B cell (primary cell): ENCODE results near the gene RBM19. TPM values are rescaled to one million over a fixed set of nuclear protein-coding genes. Genes with fewer than 3 reads are reported as not detected.

Source experiments
- ATAC-seq: fragments of 200-7000 bp; cut with Tn5 transposase; one replicate; pipeline ENCODE4 v1.10.0; 2021; ENCODE audit warnings: low read depth, mild to moderate bottlenecking, moderate number of reproducible peaks, moderate library complexity
- CTCF ChIA-PET: fragments of 350-600 bp; sonication (Branson Sonifier 250); formaldehyde crosslinking; loops from one replicate; lab custom pipeline; 2021; ENCODE audit warnings: antibody characterized with exemption, inconsistent platforms; lab: Charles Lee
- POLR2A ChIA-PET: fragments of 350-600 bp; sonication (Branson Sonifier 250); formaldehyde crosslinking; loops from one replicate; lab custom pipeline; 2021; ENCODE audit warnings: antibody characterized with exemption; lab: Charles Lee
- DNase-seq: peaks from one replicate; pipeline ENCODE4 v3.0.0; 2013
- H2AFZ ChIP-seq: 2 replicates; pipeline ENCODE4 v1.6.1; 2012; ENCODE audit warnings: mild to moderate bottlenecking, low read depth, low read length; ENCODE audit not compliant: insufficient read depth, poor library complexity, severe bottlenecking
- H3K27ac ChIP-seq, 2 donors: 1 replicate in 1 of 2; 2 replicates in 1 of 2; pipeline ENCODE4 v1.5.1; 2012 to 2013; ENCODE audit warnings: low read length in 2 of 2, mild to moderate bottlenecking in 2 of 2, moderate library complexity in 1 of 2
- H3K27me3 ChIP-seq, 4 experiments: fragments of 200-600 bp in 1 of 4; sonication (generic) in 1 of 4; replicated peaks in 1 of 4; 1 replicate in 2 of 4; 2 replicates in 2 of 4; pipeline versions ENCODE4 v1.6.1 to v1.7.0; 2013 to 2016; ENCODE audit warnings: low read length in 3 of 4, mild to moderate bottlenecking in 2 of 4, mixed read lengths in 1 of 4, moderate library complexity in 1 of 4; ENCODE audit not compliant: insufficient read depth in 4 of 4, control insufficient read depth in 3 of 4; ENCODE audit errors: control extremely low read depth in 1 of 4
- H3K36me3 ChIP-seq, 2 experiments: replicated peaks in 1 of 2; 1 replicate in 1 of 2; 2 replicates in 1 of 2; pipeline versions ENCODE4 v1.6.1 to v1.7.1; 2013; ENCODE audit warnings: low read length in 1 of 2; ENCODE audit not compliant: insufficient read depth in 2 of 2, control insufficient read depth in 1 of 2; ENCODE audit errors: control extremely low read depth in 1 of 2, extremely low read depth in 1 of 2
- H3K4me1 ChIP-seq, 2 donors: fragments of 200-600 bp in 1 of 2; sonication (generic) in 1 of 2; 1 replicate in 1 of 2; 2 replicates in 1 of 2; pipeline versions ENCODE4 v1.5.1 to v1.6.1; 2013 to 2017; ENCODE audit warnings: low read length in 2 of 2; ENCODE audit not compliant: control insufficient read depth in 2 of 2, insufficient read depth in 2 of 2
- H3K4me2 ChIP-seq: replicated peaks from 2 replicates; pipeline ENCODE3; 2012; ENCODE audit warnings: mild to moderate bottlenecking, low read depth, low read length; ENCODE audit not compliant: poor library complexity, severe bottlenecking
- H3K4me3 ChIP-seq, 5 experiments: fragments of 200-600 bp in 1 of 5; sonication (generic) in 1 of 5; 1 replicate in 3 of 5; 2 replicates in 2 of 5; pipeline versions ENCODE4 v1.5.1 to v1.7.0; 2011 to 2016; ENCODE audit warnings: low read length in 4 of 5, mild to moderate bottlenecking in 4 of 5, low read depth in 2 of 5, control low read depth in 1 of 5, moderate library complexity in 1 of 5; ENCODE audit not compliant: insufficient read depth in 1 of 5; ENCODE audit errors: control extremely low read depth in 1 of 5, extremely low read depth in 1 of 5
- H3K79me2 ChIP-seq: fragments of 200-600 bp; sonication (generic); one replicate; pipeline ENCODE4 v1.6.0; 2016; ENCODE audit warnings: low read length; ENCODE audit not compliant: control insufficient read depth, insufficient read depth
- H3K9ac ChIP-seq: fragments of 200-600 bp; sonication (generic); 2 replicates; pipeline ENCODE4 v1.6.1; 2017; ENCODE audit warnings: mild to moderate bottlenecking, low read length, moderate library complexity
- H3K9me3 ChIP-seq, 3 donors: one replicate each; pipeline versions ENCODE4 v1.6.1 to v1.7.1; 2013; ENCODE audit warnings: low read length in 2 of 3; ENCODE audit not compliant: control insufficient read depth in 2 of 3, insufficient read depth in 1 of 3; ENCODE audit errors: control extremely low read depth in 1 of 3
- H4K20me1 ChIP-seq: 2 replicates; pipeline ENCODE4 v1.6.0; 2012; ENCODE audit warnings: mild to moderate bottlenecking, low read length; ENCODE audit not compliant: insufficient read depth, control insufficient read depth, poor library complexity, severe bottlenecking
- H3K27ac Mint-ChIP-seq: one replicate; pipeline ENCODE4 v1.8.0; 2021; ENCODE audit warnings: mixed read lengths
- H3K27me3 Mint-ChIP-seq: one replicate; pipeline ENCODE4 v1.8.0; 2021; ENCODE audit warnings: mixed read lengths
- H3K4me1 Mint-ChIP-seq: one replicate; pipeline ENCODE4 v1.8.0; 2021; ENCODE audit warnings: mixed read lengths
- H3K4me3 Mint-ChIP-seq: one replicate; pipeline ENCODE4 v1.8.0; 2021; ENCODE audit warnings: mixed read lengths
- H3K9me3 Mint-ChIP-seq: one replicate; pipeline ENCODE4 v1.8.0; 2022; ENCODE audit warnings: mixed read lengths; ENCODE audit not compliant: insufficient read depth
- EZH2 ChIP-seq: IDR thresholded peaks from 2 replicates; pipeline ENCODE4 v1.6.1; 2012; ENCODE audit warnings: borderline replicate concordance, low read depth, mild to moderate bottlenecking, moderate library complexity, low read length; ENCODE audit not compliant: insufficient read depth, poor library complexity, severe bottlenecking
- WGBS: methylation state at CpG from one replicate; pipeline ENCODE4 v1.1.5; 2013; ENCODE audit warnings: missing lambda C conversion rate; ENCODE audit not compliant: insufficient coverage; 5-methylcytosine and 5-hydroxymethylcytosine counted together
- intact Hi-C: fragments of 100-400 bp; cut with micrococcal nuclease; formaldehyde crosslinking; loops from one replicate; pipeline ENCODE4 v1.10.0; 2022
- polyA plus RNA-seq: library from polyadenylated mRNA; depleted of rRNA; stranded (reverse); fragments of >200 nt; gene quantifications from 2 replicates; pipeline ENCODE4 v1.2.3, GENCODE V29; 2012
- total RNA-seq, 2 donors: library from RNA; stranded (reverse); fragments of 120-200 nt in 1 of 2; gene quantifications; 1 replicate in 1 of 2; 2 replicates in 1 of 2; pipeline versions ENCODE4 v1.2.3 to v1.2.4, GENCODE V29; 2013 to 2022
- TF ChIP-seq, protein P1 (sequence below): fragments of 200-600 bp; IDR thresholded peaks from one replicate; pipeline ENCODE4 v1.8.0; 2022; ENCODE audit warnings: antibody characterized with exemption, mild to moderate bottlenecking

Gene RBM19
- total and polyA plus RNA-seq, 2 donors (not counting 1 experiment from before 2014, with no cell fraction given), result 43.1 to 90.0 TPM

GRCh38 chr12:113984464-113984863 is 18.3 kb upstream of the RBM19 start:
- Histone ChIP-seq H3K27me3 (peaks cover 0 to 6% (median under 1%) of the 10 kb centered on the region in 4 experiments), H3K36me3 (no peaks in the 10 kb centered on the region), H3K4me2 (no peak overlapping the region), H4K20me1 (no peaks in the 10 kb centered on the region), H3K4me3 (no peak overlapping the region), H2AFZ (no peak overlapping the region), H3K79me2 (no peaks in the 10 kb centered on the region), H3K4me1 (no peaks in the 10 kb centered on the region), H3K9ac (no peak overlapping the region), H3K27ac (no peak overlapping the region), H3K9me3 (peaks cover 0 to 10% (median 0%) of the 10 kb centered on the region in 3 donors)
- CTCF ChIA-PET, result interaction anchor here (1.0 kb wide), 1 partner anchor 18 kb away, joined by 3 read pairs; the partner anchor contains the start of gene RBM19
- TF ChIP-seq EZH2, result no peak
- TF ChIP-seq, protein P1, sequence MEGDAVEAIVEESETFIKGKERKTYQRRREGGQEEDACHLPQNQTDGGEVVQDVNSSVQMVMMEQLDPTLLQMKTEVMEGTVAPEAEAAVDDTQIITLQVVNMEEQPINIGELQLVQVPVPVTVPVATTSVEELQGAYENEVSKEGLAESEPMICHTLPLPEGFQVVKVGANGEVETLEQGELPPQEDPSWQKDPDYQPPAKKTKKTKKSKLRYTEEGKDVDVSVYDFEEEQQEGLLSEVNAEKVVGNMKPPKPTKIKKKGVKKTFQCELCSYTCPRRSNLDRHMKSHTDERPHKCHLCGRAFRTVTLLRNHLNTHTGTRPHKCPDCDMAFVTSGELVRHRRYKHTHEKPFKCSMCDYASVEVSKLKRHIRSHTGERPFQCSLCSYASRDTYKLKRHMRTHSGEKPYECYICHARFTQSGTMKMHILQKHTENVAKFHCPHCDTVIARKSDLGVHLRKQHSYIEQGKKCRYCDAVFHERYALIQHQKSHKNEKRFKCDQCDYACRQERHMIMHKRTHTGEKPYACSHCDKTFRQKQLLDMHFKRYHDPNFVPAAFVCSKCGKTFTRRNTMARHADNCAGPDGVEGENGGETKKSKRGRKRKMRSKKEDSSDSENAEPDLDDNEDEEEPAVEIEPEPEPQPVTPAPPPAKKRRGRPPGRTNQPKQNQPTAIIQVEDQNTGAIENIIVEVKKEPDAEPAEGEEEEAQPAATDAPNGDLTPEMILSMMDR, result no peak
- intact Hi-C loops, result no loop called here
- no peak for DNase-seq
- Mint-ChIP-seq H3K4me3 (no peak overlapping the region), H3K4me1 (no peaks in the 10 kb centered on the region), H3K9me3 (no peaks in the 10 kb centered on the region), H3K27ac (no peak overlapping the region), H3K27me3 (peaks cover 16% of the 10 kb centered on the region)
- no peak for ATAC-seq
- POLR2A ChIA-PET, result no interaction called here
- 80% methylated on average over 2 of the region's 4 CpGs for WGBS

DNA sequence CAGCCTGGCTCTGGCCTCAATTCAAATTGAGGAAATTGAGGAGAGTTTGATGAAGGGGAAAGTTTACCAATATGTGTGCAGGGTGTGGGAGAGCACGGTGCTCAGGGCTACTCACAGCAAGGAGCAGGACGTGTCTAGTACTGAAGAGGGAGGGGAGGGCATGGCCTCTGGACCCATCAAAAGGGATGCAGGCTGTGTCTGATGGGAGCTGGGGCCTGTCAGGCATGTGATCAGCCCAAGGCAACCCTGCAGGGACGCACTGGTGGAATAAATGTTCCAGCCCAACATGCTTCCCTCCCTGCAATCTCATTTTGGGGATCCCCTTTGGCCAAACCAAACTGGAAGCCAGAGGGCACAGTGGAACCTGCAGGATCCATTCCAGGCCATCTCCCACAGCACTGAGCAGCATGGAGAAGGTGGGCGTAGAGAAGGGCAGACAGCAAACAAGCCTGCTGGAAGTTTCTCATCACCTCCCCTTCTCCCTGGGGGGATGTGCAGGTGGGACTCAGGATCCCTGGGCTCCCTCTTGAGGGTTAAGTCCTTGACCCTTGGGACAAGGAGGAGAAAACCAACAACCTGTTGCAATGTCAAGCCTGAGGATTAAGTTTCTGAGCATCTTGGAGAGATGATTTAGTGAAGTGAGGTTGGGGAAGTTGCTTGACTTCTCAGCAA is 17.8 kb upstream of the RBM19 start:
- 51% methylated on average over 3 of the region's 4 CpGs for WGBS
- ChIA-PET CTCF (interaction anchor here (1.0 kb wide), 1 partner anchor 18 kb away, joined by 3 read pairs; the partner anchor contains the start of gene RBM19), POLR2A (no interaction called here)
- no peak overlapping the region for H3K27ac Mint-ChIP-seq
- Histone ChIP-seq H3K9ac (no peak overlapping the region), H3K79me2 (no peaks in the 10 kb centered on the region), H3K9me3 (peaks cover 0 to 10% (median 0%) of the 10 kb centered on the region in 3 donors), H3K4me2 (no peak overlapping the region), H3K4me3 (no peak overlapping the region), H3K27ac (no peak overlapping the region), H4K20me1 (no peaks in the 10 kb centered on the region), H3K4me1 (no peaks in the 10 kb centered on the region), H3K36me3 (no peaks in the 10 kb centered on the region), H3K27me3 (peaks cover 0 to 6% (median under 1%) of the 10 kb centered on the region in 4 experiments), H2AFZ (no peak overlapping the region)
- H3K9me3 Mint-ChIP-seq, result no peaks in the 10 kb centered on the region
- TF ChIP-seq, protein P1, result no peak
- TF ChIP-seq EZH2, result no peak
- ATAC-seq (no peak), DNase-seq (no peak)
- intact Hi-C loops, result no loop called here
- H3K4me1 Mint-ChIP-seq, result no peaks in the 10 kb centered on the region
- H3K27me3 Mint-ChIP-seq, result peaks cover 12% of the 10 kb centered on the region
- H3K4me3 Mint-ChIP-seq, result no peak overlapping the region
